ENCODE data around the gene MACROH2A2. TPM values are rescaled to one million over a fixed set of nuclear protein-coding genes. Genes with fewer than 3 reads are reported as not detected.

The MACROH2A2 gene
- total and polyA plus RNA-seq, 10 donors = 1.2 to 4.9 (median 3.1) TPM

DNA sequence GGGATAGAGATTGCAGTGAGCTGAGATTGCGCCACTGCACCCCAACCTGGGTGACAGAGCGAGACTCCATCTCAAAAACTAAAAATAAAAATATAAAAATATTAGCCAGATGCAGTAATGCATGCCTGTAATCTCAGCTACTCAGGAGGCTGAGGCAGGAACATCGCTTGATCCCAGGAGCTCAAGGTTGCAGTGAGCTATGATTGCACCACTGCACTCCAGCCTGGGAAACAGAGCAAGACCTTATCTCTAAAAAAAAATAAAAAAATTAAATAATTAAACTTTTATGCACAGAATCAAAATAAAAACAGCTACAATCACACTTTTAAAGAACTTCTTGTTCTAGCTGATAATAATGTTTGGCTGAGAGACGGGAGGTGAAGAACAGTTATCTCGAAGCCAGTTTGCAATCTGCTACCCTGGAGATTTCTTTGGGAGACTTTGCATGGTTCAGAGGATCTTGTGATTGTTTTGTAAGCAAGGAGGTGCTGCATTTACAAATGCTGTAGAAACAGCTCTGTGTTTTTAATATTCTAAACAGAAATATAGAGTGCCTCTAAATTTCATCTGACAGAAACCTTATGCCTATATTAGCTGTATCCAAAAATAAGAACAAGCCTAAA, 19.9 kb upstream of the MACROH2A2 start:
- Histone ChIP-seq H3K36me3 (no peaks in the 10 kb centered on the region), H3K27me3 (replicated peaks in 1 of 7) (peaks cover 0 to 8% (median 0%) of the 10 kb centered on the region in 7 donors), H3K4me1 (no peaks in the 10 kb centered on the region), H3K27ac (no peak overlapping the region), H3K9me3 (peaks cover 0 to 34% (median 29%) of the 10 kb centered on the region in 8 donors), H3K4me3 (no peak overlapping the region)
- DNase-seq = no peak
- WGBS, 5 donors = 83 to 95% (median 90%) methylated on average over 5 of the region's 5 CpGs
- intact Hi-C loops (cut with DNase I; ENCODE audit: low total_unique reads) = no loop called here
- no peak for TF ChIP-seq POLR2A (IDR thresholded peaks at IDR 0.05)
- TF ChIP-seq POLR2AphosphoS5 (IDR thresholded peaks at IDR 0.05) = no peak
- TF ChIP-seq, protein P1, sequence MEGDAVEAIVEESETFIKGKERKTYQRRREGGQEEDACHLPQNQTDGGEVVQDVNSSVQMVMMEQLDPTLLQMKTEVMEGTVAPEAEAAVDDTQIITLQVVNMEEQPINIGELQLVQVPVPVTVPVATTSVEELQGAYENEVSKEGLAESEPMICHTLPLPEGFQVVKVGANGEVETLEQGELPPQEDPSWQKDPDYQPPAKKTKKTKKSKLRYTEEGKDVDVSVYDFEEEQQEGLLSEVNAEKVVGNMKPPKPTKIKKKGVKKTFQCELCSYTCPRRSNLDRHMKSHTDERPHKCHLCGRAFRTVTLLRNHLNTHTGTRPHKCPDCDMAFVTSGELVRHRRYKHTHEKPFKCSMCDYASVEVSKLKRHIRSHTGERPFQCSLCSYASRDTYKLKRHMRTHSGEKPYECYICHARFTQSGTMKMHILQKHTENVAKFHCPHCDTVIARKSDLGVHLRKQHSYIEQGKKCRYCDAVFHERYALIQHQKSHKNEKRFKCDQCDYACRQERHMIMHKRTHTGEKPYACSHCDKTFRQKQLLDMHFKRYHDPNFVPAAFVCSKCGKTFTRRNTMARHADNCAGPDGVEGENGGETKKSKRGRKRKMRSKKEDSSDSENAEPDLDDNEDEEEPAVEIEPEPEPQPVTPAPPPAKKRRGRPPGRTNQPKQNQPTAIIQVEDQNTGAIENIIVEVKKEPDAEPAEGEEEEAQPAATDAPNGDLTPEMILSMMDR (IDR thresholded peaks at IDR 0.05 in 8 of 11, conservative IDR thresholded peaks at IDR 0.05 in 3 of 11) = no peak

DNA sequence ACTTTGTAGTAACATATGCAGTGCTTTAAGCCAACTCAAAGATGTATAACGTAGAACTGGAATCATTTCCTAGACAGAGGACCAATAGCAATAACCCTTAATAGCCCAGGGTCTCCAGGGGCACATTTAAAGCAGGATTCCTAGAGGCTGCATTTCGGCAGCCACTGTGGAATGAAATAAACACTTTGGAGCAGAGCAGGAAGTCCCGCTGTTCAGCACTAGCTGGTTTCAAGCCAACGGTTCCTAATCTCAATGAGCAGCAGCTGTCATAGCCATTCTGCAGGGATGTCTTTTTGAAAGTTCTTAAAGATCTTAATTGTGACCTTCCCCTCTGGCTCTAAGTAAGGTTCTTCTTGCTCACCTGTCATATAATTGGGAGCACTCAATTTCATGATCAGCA, 18.4 kb upstream of the MACROH2A2 start:
- Histone ChIP-seq H3K27me3 (replicated peaks in 1 of 7) (peaks cover 0 to 16% (median 0%) of the 10 kb centered on the region in 7 donors), H3K36me3 (no peaks in the 10 kb centered on the region)
- no peak for DNase-seq

DNA sequence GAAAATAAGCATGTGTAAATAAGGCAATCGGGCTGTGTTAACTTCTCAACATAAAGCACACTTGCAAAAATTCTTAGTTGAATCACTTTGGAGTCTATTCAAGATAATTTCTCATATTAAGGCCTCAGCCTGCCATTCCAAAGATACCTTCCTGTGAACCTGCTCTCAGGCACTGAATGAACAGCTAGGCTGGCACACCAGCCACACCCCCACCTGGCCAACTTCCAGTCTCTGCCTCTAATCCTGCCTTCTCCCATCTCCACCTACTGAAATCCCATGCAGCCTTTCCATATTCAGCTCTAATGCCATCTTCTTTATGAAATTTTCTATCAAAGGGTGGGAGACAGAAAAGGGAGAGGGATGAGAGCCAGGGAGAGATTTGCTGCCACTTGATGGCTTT, 17.1 kb upstream of the MACROH2A2 start:
- no peak for DNase-seq
- TF ChIP-seq POLR2AphosphoS5 (IDR thresholded peaks at IDR 0.05) = no peak
- TF ChIP-seq, protein P1 (IDR thresholded peaks at IDR 0.05 in 8 of 11, conservative IDR thresholded peaks at IDR 0.05 in 3 of 11) = no peak
- no peak for TF ChIP-seq POLR2A (IDR thresholded peaks at IDR 0.05)
- Histone ChIP-seq H3K4me3 (no peak overlapping the region), H3K27me3 (replicated peaks in 1 of 7) (peaks cover 0 to 16% (median 0%) of the 10 kb centered on the region in 7 donors), H3K9me3 (peaks cover 0 to 36% (median 20%) of the 10 kb centered on the region in 8 donors), H3K36me3 (no peaks in the 10 kb centered on the region), H3K27ac (no peak overlapping the region), H3K4me1 (no peaks in the 10 kb centered on the region)
- intact Hi-C loops (cut with DNase I; ENCODE audit: low total_unique reads) = no loop called here
- WGBS, 5 donors = 75 to 94% (median 81%) methylated on average over 1 of the region's 1 CpG

More for the DNA sequence above, 18.4 kb upstream of the MACROH2A2 start:
- intact Hi-C loops (cut with DNase I; ENCODE audit: low total_unique reads) = no loop called here
- H3K4me3 ChIP-seq = no peak overlapping the region
- WGBS, 5 donors = 19 to 27% (median 25%) methylated on average over 4 of the region's 4 CpGs
- TF ChIP-seq, protein P1 (IDR thresholded peaks at IDR 0.05 in 8 of 11, conservative IDR thresholded peaks at IDR 0.05 in 3 of 11) = no peak
- TF ChIP-seq POLR2AphosphoS5 (IDR thresholded peaks at IDR 0.05) = no peak
- TF ChIP-seq POLR2A (IDR thresholded peaks at IDR 0.05) = no peak
- no peak overlapping the region for H3K27ac ChIP-seq
- H3K4me1 ChIP-seq = no peaks in the 10 kb centered on the region
- peaks cover 0 to 38% (median 27%) of the 10 kb centered on the region in 8 donors for H3K9me3 ChIP-seq

DNA sequence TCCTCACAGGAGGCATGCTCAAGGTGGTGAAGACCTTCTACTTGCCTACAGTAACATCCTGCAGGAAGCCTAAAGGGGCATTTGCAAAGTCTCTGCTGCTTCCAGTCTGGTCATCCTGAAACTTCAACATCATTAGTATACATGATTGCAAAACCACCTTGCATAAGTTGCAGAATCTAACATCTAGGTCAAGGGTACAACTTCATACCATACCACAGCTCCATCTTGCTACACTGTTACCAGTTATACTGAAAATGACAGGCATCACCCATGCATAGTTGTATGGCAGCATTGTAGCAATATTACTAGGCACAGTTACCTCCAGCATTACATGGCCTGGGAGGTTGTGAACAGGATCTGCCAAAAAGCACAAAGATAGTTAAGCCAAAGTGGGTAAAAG, 13.7 kb upstream of the MACROH2A2 start:
- intact Hi-C loops (cut with DNase I; ENCODE audit: low total_unique reads) = no loop called here
- TF ChIP-seq POLR2A (IDR thresholded peaks at IDR 0.05) = no peak
- no peak for TF ChIP-seq POLR2AphosphoS5 (IDR thresholded peaks at IDR 0.05)
- TF ChIP-seq, protein P1 (IDR thresholded peaks at IDR 0.05 in 8 of 11, conservative IDR thresholded peaks at IDR 0.05 in 3 of 11) = no peak

More for the DNA sequence above, 13.7 kb upstream of the MACROH2A2 start:
- Histone ChIP-seq H3K27me3 (replicated peaks in 1 of 7) (peaks cover 0 to 23% (median 0%) of the 10 kb centered on the region in 7 donors), H3K9me3 (peaks cover 0 to 36% (median 19%) of the 10 kb centered on the region in 8 donors), H3K36me3 (no peaks in the 10 kb centered on the region), H3K4me3 (no peak overlapping the region), H3K4me1 (no peaks in the 10 kb centered on the region), H3K27ac (no peak overlapping the region)
- DNase-seq = no peak
